Fibroblast of villous mesenchyme (primary cell): ENCODE data around the gene DMXL2. TPM values are rescaled to one million over a fixed set of nuclear protein-coding genes. Genes with fewer than 3 reads are reported as not detected.

Experiments used
- DNase-seq: peaks from one replicate; pipeline ENCODE4 v3.0.0-alpha.2; 2010; ENCODE audit warnings: low read depth
- H3K4me3 ChIP-seq: 2 replicates; pipeline ENCODE4 v1.5.1; 2011; ENCODE audit warnings: low read depth, mild to moderate bottlenecking, low read length
- total RNA-seq: library from RNA; depleted of rRNA; stranded (reverse); fragments of >200 nt; gene quantifications from 2 replicates; pipeline ENCODE4 v1.2.3, GENCODE V29; 2012
- TF ChIP-seq, protein P1 (sequence below): IDR thresholded peaks from 2 replicates; pipeline ENCODE4 v1.5.1; 2012; ENCODE audit warnings: low read depth, mild to moderate bottlenecking, low read length; ENCODE audit not compliant: insufficient read depth

Gene DMXL2
- total RNA-seq, 1 donor = 56.1 TPM

GRCh38 chr15:51623386-51623938 is 891 bp upstream of the DMXL2 start:
- TF ChIP-seq, protein P1, sequence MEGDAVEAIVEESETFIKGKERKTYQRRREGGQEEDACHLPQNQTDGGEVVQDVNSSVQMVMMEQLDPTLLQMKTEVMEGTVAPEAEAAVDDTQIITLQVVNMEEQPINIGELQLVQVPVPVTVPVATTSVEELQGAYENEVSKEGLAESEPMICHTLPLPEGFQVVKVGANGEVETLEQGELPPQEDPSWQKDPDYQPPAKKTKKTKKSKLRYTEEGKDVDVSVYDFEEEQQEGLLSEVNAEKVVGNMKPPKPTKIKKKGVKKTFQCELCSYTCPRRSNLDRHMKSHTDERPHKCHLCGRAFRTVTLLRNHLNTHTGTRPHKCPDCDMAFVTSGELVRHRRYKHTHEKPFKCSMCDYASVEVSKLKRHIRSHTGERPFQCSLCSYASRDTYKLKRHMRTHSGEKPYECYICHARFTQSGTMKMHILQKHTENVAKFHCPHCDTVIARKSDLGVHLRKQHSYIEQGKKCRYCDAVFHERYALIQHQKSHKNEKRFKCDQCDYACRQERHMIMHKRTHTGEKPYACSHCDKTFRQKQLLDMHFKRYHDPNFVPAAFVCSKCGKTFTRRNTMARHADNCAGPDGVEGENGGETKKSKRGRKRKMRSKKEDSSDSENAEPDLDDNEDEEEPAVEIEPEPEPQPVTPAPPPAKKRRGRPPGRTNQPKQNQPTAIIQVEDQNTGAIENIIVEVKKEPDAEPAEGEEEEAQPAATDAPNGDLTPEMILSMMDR = no peak

DNA sequence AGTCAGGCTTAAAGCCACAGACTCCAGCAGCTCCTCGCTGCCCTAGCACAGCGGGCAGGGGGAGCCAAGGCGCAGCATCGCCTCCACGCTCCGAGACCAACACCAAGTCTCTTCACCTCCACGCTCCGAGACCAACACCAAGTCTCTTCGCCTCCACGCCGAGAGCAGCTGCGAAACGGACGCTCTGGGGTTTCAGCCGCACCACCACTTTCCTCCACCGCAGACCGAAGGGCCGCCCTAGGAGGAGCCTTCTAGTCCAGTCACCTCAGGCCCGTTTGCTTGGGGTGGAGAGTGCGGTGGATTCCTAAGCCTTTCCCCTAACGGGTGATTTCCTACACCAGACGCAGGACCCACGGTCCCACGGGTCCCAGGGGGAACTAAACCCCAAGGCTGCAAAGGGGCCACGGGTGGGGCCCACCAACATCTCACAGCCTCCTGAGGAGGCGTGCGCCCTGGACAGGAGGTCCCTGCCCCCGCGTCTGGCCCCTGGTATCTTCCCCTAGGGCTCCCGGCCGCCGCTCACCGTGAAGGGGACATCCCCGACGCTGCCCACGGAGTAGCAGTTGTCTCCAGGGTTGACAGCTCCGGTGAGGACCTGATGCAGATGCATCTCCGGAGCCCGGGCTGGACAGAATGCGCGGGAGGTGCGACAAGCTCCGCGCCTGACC is 501 bp downstream of the DMXL2 start:
- H3K4me3 ChIP-seq = peak overlapping the region; percentile 86
- TF ChIP-seq, protein P1 = peak; percentile 31
- DNase-seq = peak; percentile 64

More at GRCh38 chr15:51623386-51623938, 891 bp upstream of the DMXL2 start:
- DNase-seq = no peak
- peak overlapping the region; percentile 86 for H3K4me3 ChIP-seq

DNA sequence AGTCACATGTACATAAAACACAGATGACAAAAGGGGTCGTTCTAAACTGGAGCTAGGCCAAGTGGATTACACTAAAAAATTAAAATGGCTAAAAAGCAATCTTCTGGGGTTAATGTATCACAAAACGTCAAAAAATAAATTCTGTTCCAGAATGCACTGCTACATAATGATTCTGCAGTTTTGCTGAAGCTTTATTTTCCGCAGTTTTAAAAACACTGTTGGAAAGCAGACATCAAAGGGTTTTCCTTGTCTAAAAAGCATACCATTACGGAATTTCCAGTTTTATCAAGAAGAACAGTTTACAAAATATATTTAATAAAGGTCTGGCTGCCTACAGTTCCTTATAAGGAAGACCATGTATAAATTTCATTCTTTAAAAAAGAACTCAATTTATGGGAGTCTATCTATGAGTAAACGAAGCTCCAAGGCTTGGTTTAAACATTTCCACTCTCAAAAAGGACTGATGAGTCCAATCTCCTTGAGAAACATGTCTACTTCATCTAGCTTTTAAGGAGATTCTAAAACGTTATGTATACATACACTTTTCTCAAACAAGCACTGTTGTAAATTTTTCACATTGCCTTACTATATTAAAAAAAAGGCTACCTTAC is 1.3 kb downstream of the DMXL2 start:
- TF ChIP-seq, protein P1 = no peak
- H3K4me3 ChIP-seq = peak overlapping the region; percentile 86
- peak; percentile 11 for DNase-seq

- H3K4me3 ChIP-seq = peak overlapping the region; percentile 86
- no peak for DNase-seq
- TF ChIP-seq, protein P1 = no peak
Observed at GRCh38 chr15:51620641-51621040, 1.9 kb downstream of the DMXL2 start.

DNA sequence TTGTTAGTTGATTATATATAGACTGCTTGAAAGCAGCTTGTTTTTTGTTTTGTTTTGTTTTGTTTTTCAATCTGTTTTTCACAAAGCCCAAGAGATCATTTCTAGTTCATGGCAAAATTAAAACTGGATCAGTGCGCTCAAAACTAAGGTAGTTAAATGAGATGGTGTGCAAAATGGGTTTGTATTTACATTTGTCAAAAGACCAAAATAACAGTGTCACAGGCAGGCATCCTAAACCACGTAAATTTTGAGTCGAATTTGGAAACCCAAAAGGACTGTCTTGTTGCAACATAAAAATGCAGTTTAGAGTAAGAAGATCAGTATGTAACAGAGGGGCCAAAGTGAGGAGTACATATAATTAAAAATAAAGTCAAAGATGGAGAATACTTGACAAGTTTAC is 2.4 kb downstream of the DMXL2 start:
- peak; percentile 6 for DNase-seq
- H3K4me3 ChIP-seq = peak overlapping the region; percentile 7
- TF ChIP-seq, protein P1 = no peak

DNA sequence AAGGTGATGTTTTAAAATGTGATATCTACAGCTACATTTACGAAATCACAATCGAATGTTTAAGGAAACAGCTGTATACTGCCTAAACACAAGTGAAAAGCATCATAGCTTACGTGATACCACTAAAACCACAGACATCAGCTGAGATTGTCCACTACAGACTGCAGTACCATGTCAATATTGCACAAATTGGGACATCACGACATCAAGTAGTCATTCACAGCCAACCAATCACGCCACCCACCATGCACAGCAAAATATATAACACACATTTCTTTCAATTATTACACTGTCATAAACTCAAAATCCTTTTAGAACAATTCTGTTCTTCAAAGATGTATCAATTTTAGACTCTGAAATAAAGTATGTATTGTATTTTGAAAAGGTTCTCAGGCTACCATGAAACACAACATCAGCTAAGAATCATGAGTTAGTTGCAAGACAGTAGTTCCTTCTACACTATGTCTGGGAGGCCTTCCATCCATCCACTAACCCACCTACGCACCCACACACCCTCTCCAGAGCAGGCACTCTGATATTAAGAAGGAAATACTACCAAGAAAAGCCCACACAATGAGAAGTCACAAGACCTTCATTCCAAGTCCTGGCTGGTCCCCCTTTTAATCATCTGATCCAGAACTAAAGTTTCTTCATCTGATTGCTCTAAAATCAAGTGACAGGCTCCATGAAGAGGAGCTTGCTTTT is 3.1 kb downstream of the DMXL2 start:
- no peak overlapping the region for H3K4me3 ChIP-seq
- peak; percentile 45 for DNase-seq
- TF ChIP-seq, protein P1 = no peak
